ENCODE data around the gene ZC3HAV1.

DNA sequence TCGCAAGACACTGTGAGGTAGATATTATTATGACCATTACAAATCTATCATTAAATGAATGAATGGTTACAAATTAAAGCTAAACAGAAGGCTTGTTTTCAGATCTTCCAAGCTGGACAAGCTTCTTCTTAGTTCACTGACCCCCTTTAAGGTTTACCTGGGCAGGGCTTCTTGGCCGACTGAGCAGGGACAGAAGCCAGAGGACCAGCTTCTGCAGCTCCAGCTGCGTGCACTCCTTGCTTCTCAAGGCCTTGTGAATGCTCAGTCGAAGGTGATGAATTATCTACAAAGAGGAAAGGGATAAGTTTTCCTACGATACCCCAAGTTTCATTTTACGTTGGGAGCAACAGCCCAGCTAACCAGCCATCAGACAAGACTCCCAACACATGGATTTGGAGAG, 83.0 kb downstream of the ZC3HAV1 start:
- TF ChIP-seq POLR2A (IDR thresholded peaks at IDR 0.05) (no peak), CTCF (IDR thresholded peaks at IDR 0.05 in 4 of 5, conservative IDR thresholded peaks at IDR 0.05 in 1 of 5) (no peak)

All from gastrocnemius medialis (tissue), 4 donors.